Activated CD4-positive, alpha-beta T cell treated with anti-CD3 and anti-CD28 coated beads, Interleukin-10, Interleukin-2, amounts not matched to agents 100 ng/mL and 50 ng/mL, durations not matched to agents 16 hours and 8 hours (primary cell): Measurements from ENCODE around the gene DCHS1.

Source experiments
- DNase-seq: peaks from one replicate; pipeline ENCODE4 v3.0.0-alpha.2; 2020

The DCHS1 gene

DNA sequence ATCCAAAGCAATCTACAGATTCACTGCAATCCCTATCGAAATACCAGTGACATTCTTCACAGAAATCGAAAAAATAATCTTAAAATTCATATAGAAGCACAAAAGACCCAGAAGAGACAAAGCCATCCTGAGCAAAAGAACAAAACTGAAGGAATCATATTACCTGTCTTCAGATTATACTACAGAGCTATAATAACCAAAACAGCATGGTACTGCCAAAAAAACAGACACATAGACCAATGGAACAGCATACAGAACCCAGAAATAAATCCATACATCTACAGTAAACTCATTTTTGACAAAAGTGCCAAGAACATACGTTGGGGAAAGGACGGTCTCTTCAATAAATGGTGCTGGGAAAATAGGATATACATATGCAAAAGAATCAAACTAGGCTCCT, 71.1 kb downstream of the DCHS1 start:
- no peak for DNase-seq

DNA sequence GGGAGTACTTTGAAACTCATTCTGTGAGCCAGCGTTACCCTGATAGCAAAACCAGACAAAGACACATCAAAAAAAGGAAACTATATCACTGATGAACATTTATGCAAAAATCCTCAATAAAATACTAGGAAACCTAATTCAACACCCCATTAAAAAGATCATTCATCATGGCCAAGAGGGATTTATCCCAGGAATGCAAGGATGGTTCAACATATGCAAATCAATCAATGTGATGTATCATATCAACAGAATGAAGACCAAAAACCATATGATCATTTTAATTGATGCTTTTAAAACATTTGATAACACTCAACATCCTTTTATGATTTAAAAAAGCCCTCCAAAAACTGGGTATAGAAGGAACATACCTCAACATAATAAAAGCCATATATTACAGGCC, 72.0 kb downstream of the DCHS1 start:
- DNase-seq, result no peak

DNA sequence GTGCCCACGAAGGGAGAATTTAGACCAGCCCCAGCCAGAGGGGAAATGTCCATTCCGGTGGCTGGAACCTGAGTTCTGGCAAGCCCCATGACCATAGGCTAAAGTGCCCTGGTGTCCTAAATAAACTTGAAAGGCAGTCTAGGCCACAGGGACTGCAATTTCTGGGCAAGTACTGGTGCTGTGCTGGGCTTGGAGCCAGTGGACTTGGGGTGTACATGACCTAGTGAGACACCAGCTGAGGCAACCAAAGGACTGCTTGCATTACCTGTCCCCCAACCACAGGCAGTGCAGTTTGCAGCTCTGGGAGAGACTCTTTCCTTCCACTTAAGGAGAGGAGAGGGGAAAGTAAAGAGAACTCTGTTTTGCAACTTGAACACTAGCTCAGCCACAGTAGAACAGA, 75.9 kb downstream of the DCHS1 start:
- DNase-seq, result no peak

DNA sequence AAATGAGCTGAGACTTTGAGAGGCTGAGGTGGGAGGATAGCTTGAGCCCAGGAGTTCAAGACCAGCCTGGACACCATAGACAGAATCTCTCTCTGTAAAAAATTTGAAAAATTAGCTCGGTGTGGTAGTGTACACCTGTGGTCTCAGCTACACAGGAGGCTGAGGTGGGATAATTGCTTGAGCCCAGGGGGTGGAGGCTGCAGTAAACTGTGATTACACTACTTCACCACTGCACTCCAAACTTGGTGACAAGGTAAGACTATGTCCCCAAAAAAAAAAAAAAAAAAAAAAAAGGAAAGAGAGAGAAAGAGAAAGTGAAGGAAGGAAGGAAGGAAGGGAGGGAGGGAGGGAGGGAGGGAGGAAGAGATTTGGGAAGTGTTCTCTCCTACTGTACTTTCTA, 77.5 kb downstream of the DCHS1 start:
- DNase-seq, result no peak

DNA sequence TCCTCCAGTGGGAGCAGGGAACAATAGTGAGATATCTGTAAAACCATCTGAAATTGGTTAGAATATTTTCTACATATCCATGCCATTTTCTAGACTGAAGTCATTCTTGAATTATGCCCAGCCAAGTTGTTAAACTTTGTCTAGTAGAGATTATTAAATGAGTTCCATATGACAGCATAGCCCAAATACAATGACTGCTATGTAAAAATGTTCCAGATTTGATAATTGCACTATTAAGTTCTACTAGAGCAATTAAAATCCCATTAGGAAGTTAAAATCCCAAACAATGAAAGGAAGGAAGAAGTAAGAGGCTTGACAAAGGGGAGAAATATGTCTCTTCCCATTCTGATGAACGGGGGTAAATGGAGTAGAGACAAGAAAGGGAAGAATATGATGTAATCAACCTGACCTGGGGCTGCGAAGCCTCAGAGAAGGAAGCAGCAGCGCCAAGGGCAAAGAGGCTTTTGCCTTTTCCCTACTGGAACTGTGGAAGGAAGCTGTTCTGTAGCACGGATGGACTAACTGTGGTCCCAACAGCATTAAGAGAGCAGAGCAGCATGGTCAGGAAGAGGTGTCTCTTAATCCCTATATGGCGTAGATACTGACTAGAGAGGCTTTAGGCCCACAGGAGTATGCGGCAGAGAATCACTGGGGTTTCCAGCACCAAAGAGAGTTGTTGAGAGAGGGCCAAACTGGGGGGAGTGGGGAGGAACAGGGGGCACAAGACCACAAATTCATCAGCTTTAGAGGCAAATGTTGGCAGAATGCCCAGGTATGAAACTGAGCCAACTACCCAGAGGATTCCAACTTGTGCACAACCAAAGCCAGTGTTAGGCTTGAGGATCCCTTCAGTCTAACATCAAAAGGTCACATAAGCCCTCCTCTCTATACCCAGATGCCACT, 78.9 kb downstream of the DCHS1 start:
- no peak for DNase-seq

DNA sequence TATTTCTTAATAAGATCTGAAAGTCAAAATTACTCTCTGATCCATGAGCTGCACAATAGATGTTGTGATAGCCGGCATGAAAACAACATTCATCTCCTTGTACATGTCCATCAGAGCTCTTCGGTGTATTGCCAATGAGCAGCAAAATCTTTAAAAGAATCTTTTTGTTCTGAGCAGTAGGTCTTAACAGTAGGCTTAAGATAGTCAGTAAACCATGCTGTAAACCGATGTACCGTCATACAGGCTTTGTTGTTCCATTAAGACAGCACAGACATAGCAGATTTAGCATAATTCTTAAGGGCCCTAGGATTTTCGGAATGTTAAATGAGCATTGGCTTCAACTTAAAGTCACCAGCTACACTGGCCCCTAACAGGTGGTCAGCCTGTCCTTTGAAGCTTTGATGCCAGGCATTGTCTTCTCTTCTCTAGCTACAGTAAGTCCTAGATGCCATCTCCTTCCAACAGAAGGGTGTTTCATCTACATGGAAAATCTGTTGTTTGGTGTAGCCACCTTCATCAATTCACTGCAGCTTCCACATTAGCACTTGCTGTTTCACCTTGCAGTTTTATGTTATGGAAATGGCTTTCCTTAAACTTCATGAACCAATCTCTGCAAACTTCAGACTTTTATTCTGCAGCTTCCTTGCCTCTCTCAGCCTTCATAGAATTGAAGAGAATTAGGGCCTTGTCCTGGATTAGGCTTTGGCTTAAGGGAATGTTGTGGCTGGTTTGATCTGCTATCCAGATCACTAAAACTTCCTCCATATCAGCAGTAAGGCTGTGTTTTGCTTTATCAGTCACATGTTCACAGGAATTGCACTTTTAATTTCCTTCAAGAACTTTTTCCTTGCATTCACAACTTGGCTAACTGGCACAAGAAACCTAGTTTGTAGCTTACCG, 80.5 kb downstream of the DCHS1 start:
- DNase-seq, result no peak

DNA sequence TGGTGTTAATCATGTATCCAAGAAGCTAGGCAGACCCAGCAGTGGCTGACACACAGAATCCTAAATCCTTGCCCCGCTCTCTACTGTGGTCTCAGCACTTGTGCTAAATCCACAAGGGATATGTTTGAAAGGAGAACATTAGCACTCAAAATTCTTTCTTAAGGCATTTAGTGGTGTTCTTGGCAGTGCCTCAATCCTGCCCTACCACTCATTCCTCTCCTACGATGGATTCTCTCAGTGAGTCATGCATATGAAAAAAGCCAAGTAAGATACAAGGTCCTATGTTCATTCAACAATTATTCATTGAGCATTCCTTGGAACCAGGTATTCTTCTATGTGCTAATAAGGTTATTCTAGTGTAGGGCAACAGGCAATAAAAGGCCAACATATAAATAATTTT, 83.4 kb downstream of the DCHS1 start:
- no peak for DNase-seq

DNA sequence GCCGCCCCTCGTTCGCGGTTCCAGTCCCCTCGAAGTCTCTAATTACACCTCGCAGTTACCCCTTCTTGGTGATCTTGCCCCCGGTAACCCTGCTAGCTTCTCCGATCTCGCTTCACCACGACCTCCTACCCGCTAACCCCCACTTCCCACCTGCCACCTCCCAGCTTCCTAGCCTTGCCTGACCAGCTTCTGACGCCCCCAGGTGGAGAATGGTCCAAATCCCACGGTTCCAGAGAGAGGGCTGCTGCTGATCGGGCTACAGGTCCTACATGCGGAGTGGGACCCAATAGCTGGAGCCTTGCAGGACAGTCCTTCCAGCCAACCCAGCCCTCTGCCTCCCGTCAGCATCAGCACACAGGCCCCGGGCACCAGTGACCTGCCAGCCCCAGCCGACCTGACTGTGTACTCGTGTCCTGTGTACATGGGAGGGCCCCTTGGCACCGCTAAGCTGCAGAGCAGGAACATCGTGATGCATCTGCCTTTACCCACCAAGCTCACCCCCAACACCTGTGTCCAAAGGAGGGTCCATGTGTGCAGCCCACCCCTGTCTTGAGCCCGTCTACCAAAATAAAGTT, 84.1 kb downstream of the DCHS1 start:
- DNase-seq, result no peak
